ENCODE measurements around the gene CCDC187. TPM values are rescaled to one million over a fixed set of nuclear protein-coding genes. Genes with fewer than 3 reads are reported as not detected.

Gene CCDC187
- total RNA-seq, 1 experiment from 2014 or later = not detected

Other genes starting within 250 kb of the CCDC187 start
- gene NACC2, start 208.8 kb downstream of the CCDC187 start, total RNA-seq (2022) = 16.5 and 20.2 TPM in 2 replicates
- gene TMEM250, start 185.2 kb downstream of the CCDC187 start, total RNA-seq (2022) = 43.2 and 45.4 TPM in 2 replicates
- gene LHX3, start 99.0 kb downstream of the CCDC187 start, total RNA-seq (2022) = 0.22 and 0.26 TPM in 2 replicates
- gene QSOX2, start 58.3 kb downstream of the CCDC187 start, total RNA-seq (2022) = 23.7 and 27.7 TPM in 2 replicates
- gene GPSM1, start 23.4 kb upstream of the CCDC187 start, total RNA-seq (2022) = 15.5 and 16.4 TPM in 2 replicates
- 24.5 and 30.5 TPM in 2 replicates for gene DNLZ, start 59.6 kb upstream of the CCDC187 start, total RNA-seq (2022)
- 0.33 and 0.69 TPM in 2 replicates for gene CARD9, start 69.6 kb upstream of the CCDC187 start, total RNA-seq (2022)
- 9.6 and 9.9 TPM in 2 replicates for gene SNAPC4, start 96.1 kb upstream of the CCDC187 start, total RNA-seq (2022)
- 58.9 and 82.2 TPM in 2 replicates for gene ENTR1, start 106.5 kb upstream of the CCDC187 start, total RNA-seq (2022)
- gene PMPCA, start 106.6 kb upstream of the CCDC187 start, total RNA-seq (2022) = 66.0 and 66.3 TPM in 2 replicates
- 16.3 and 17.4 TPM in 2 replicates for gene INPP5E, start 135.8 kb upstream of the CCDC187 start, total RNA-seq (2022)
- gene SEC16A, start 178.9 kb upstream of the CCDC187 start, total RNA-seq (2022) = 85.8 and 88.8 TPM in 2 replicates
- gene NOTCH1, start 242.0 kb upstream of the CCDC187 start, total RNA-seq (2022) = 37.5 and 53.4 TPM in 2 replicates

Measured in MCF 10A (cell line).